Lower lobe of right lung (tissue), 2 donors: Measurements from ENCODE around the gene MGP. TPM values are rescaled to one million over a fixed set of nuclear protein-coding genes. Genes with fewer than 3 reads are reported as not detected.
A peak's percentile ranks its signal among the peaks of the same experiment; 100 is the strongest.

Experiments
- ATAC-seq, 2 donors: fragments of 200-7000 bp; cut with Tn5 transposase; one replicate each; pipeline ENCODE4 v1.9.1; 2020 to 2022; ENCODE audit warnings: mild to moderate bottlenecking in 2 of 2, moderate library complexity in 2 of 2
- DNase-seq: peaks from one replicate; pipeline ENCODE4 v3.0.0-alpha.2; 2020
- H3K27ac ChIP-seq: fragments of 200-600 bp; one replicate; pipeline ENCODE4 v1.8.0; 2022
- H3K27me3 ChIP-seq: fragments of 200-600 bp; one replicate; pipeline ENCODE4 v1.8.0; 2022; ENCODE audit warnings: low read depth
- H3K36me3 ChIP-seq: fragments of 200-600 bp; one replicate; pipeline ENCODE4 v1.8.0; 2022; ENCODE audit warnings: mild to moderate bottlenecking
- H3K4me1 ChIP-seq: fragments of 200-600 bp; one replicate; pipeline ENCODE4 v1.8.0; 2022
- H3K4me3 ChIP-seq: fragments of 200-600 bp; one replicate; pipeline ENCODE4 v1.8.0; 2022; ENCODE audit warnings: mild to moderate bottlenecking
- H3K9me3 ChIP-seq: fragments of 200-600 bp; one replicate; pipeline ENCODE4 v1.8.0; 2022
- intact Hi-C: fragments of 100-400 bp; cut with DNase I; formaldehyde crosslinking; loops from one replicate; pipeline ENCODE4 v1.11.0; 2022
- total RNA-seq: library from RNA; stranded (reverse); fragmentation: NEBNext Ultra II Directional; extraction: Animal tissue kit (Norgen Biotek cat#: 25700); gene quantifications from one replicate; pipeline ENCODE4 v1.2.1, GENCODE V29; 2021
- TF ChIP-seq, protein P1 (sequence below): fragments of 200-600 bp; IDR thresholded peaks from one replicate; pipeline ENCODE4 v1.8.0; 2022; ENCODE audit warnings: antibody characterized with exemption, mild to moderate bottlenecking
- donor health status: DM: no; HTN: yes; CAD: no; lungs with severe emphysema.

MGP gene
- total RNA-seq, 1 donor from 2014 or later = 464 TPM

DNA sequence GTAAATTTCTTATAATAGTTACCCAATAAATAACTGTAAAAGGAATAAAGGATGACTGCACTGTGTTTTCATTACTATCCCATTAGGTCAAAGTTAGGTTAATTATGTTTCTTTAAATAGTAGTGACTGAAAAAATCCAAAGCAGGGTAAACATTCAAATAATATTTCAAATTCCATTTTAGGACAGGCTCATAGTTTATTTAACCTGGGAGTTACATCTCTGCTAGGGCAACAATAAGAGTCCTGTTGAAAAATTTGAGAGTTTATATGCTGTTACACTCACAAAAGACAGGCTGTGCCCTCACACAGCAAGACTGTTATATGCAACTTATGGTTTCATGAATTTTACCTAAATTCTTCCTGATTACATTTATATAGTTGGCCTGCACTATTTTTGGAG is 44.6 kb upstream of the MGP start:
- DNase-seq (no peak), ATAC-seq (peak; percentile 50 to 60)
- intact Hi-C loops = no loop called here
- H3K9me3 ChIP-seq = no peaks in the 10 kb centered on the region
- no peaks in the 10 kb centered on the region for H3K36me3 ChIP-seq
- TF ChIP-seq, protein P1, sequence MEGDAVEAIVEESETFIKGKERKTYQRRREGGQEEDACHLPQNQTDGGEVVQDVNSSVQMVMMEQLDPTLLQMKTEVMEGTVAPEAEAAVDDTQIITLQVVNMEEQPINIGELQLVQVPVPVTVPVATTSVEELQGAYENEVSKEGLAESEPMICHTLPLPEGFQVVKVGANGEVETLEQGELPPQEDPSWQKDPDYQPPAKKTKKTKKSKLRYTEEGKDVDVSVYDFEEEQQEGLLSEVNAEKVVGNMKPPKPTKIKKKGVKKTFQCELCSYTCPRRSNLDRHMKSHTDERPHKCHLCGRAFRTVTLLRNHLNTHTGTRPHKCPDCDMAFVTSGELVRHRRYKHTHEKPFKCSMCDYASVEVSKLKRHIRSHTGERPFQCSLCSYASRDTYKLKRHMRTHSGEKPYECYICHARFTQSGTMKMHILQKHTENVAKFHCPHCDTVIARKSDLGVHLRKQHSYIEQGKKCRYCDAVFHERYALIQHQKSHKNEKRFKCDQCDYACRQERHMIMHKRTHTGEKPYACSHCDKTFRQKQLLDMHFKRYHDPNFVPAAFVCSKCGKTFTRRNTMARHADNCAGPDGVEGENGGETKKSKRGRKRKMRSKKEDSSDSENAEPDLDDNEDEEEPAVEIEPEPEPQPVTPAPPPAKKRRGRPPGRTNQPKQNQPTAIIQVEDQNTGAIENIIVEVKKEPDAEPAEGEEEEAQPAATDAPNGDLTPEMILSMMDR = no peak
- no peaks in the 10 kb centered on the region for H3K27me3 ChIP-seq
- peak overlapping the region; percentile 3 for H3K27ac ChIP-seq
- peaks cover 11% of the 10 kb centered on the region for H3K4me1 ChIP-seq
- H3K4me3 ChIP-seq = no peak overlapping the region

DNA sequence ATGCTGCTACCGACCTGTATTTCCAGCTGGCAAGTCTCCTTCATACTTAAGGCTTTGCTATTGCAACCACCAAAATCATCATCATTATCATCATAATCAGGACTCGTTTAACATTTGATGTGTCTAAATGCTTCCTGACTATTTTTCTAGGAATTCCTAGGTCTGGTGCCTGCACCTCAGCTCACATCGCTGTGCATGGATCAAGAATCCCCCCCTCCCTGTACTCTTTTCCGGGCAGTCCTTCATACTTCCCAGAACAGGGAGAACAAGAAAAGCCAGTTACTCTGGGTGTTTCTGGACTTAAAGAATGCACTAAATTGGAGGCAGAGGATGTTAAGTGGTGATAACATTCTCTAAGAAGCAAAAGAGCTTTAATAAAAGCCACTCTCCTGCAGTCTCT is 43.3 kb upstream of the MGP start:
- Histone ChIP-seq H3K36me3 (no peaks in the 10 kb centered on the region), H3K27ac (peak overlapping the region; percentile 43), H3K9me3 (no peaks in the 10 kb centered on the region), H3K27me3 (no peaks in the 10 kb centered on the region), H3K4me3 (peak overlapping the region; percentile 41), H3K4me1 (peaks cover 11% of the 10 kb centered on the region)
- TF ChIP-seq, protein P1 = no peak
- intact Hi-C loops = no loop called here
- ATAC-seq = peak; percentile 94 to 96
- DNase-seq = no peak

- no peak for ATAC-seq
- H3K9me3 ChIP-seq = no peaks in the 10 kb centered on the region
Measured at GRCh38 chr12:14927267-14927666, 41.6 kb upstream of the MGP start.

DNA sequence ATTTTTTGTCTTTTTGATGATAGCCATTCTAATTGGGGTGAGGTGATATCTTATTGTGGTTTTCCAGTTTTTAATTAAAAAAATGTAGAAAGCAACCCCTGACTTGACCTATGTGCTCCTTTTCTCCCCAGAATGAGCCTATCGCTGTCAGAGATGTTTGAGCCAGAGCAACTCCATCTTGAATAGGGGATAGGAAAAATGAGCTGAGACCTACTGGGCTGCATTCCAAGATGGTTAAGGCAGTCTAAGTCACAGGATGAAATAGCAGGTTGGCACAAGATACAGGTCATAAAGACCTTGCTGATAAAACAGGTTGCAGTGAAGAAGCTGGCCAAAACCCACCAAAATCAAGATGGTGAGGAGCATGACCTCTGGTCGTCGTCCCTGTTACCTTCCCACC is 38.9 kb upstream of the MGP start:
- Histone ChIP-seq H3K9me3 (no peaks in the 10 kb centered on the region), H3K4me3 (no peak overlapping the region), H3K27me3 (no peaks in the 10 kb centered on the region), H3K4me1 (no peaks in the 10 kb centered on the region), H3K27ac (no peak overlapping the region), H3K36me3 (no peaks in the 10 kb centered on the region)
- ATAC-seq (no peak), DNase-seq (no peak)
- intact Hi-C loops = no loop called here
- TF ChIP-seq, protein P1 = no peak

More at GRCh38 chr12:14927267-14927666, 41.6 kb upstream of the MGP start:
- peaks cover 11% of the 10 kb centered on the region for H3K4me1 ChIP-seq
- no peaks in the 10 kb centered on the region for H3K27me3 ChIP-seq
- no peaks in the 10 kb centered on the region for H3K36me3 ChIP-seq
- TF ChIP-seq, protein P1 = no peak
- intact Hi-C loops = no loop called here
- no peak overlapping the region for H3K27ac ChIP-seq
- no peak for DNase-seq
- H3K4me3 ChIP-seq = no peak overlapping the region

- no peaks in the 10 kb centered on the region for H3K36me3 ChIP-seq
- H3K4me3 ChIP-seq = no peak overlapping the region
- no peaks in the 10 kb centered on the region for H3K27me3 ChIP-seq
- TF ChIP-seq, protein P1 = no peak
- H3K27ac ChIP-seq = no peak overlapping the region
- no peaks in the 10 kb centered on the region for H3K9me3 ChIP-seq
- DNase-seq = no peak
- no peaks in the 10 kb centered on the region for H3K4me1 ChIP-seq
- intact Hi-C loops = no loop called here
- no peak for ATAC-seq
Measured at GRCh38 chr12:14923944-14924343, 38.3 kb upstream of the MGP start.

DNA sequence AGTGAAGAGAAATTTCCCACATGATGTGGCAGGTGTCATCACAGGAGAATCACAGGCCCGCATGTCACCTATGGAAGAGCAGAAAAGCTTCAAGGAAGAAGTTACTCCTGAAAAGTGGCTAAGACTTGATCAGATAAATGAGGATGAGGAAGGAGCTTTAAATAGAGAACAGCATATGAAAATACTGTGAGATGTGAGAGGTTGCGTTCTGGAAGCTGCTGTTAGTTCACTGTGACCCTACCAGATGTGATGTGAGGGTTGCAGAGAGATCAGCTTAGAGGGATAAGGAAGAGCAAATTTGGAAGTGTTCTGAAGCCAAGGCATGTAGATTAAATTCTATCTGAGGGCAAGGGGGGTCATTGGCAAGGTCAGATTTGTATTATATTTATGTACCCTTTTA is 35.6 kb upstream of the MGP start:
- DNase-seq (no peak), ATAC-seq (no peak)
- intact Hi-C loops = no loop called here
- H3K4me1 ChIP-seq = no peaks in the 10 kb centered on the region
- no peak overlapping the region for H3K4me3 ChIP-seq
- peaks cover 14% of the 10 kb centered on the region for H3K36me3 ChIP-seq
- TF ChIP-seq, protein P1 = no peak
- no peak overlapping the region for H3K27ac ChIP-seq
- no peaks in the 10 kb centered on the region for H3K27me3 ChIP-seq
- no peaks in the 10 kb centered on the region for H3K9me3 ChIP-seq
